ENCODE results near the gene CCDC38.

The CCDC38 gene

DNA sequence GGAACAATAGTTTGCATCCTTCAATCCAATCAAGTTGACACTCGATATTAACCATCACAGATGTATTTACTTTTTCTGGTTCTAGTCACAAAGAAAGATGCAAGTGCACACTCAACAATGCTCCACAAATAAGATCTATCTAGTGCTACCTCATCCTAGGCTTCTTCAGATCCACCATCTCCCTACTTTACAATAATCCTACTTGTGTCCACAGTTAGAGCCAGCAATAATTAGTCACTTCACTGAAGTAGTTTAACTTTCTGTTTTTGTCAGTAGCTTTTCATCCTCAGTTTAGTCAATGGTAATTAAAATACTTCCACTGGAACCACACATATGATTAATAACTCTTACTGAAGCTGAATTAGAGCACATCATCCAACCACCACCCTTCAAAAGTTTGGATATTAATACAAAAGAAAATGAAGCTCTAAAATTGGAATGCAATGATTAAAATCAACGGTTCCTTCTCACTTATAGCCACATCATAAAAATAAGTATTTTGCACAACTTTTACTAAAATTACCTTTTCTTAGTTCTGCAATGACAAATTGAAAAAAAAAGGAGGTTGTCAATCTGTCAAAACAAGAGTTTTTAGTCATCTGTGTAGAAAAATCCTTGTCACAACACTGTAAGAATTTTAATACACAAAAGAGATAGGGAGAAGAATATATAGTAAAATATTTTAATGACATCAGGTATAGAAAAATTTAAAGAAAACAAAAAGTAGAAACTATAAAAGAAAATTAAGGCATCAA lies 111.9 kb downstream of the CCDC38 start:
- DNase-seq: peak; percentile 57

DNA sequence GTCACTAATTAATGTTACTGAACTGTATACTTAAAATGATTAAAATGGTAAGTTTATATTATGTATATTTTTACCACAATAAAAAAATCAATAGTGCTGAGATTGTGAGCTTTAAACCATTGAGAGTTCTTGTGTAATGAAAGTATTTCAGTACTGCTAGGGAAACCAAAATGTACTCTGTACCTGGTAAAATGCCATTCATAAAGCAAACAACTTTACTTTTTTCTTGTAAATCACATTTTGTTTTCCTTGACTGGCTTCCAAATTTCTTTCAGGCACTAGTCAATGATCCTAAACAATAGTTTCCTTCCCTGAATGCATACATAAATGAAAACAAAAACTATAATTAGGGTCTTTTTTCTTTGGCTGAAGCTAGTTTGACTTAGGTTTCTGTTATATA lies 113.0 kb downstream of the CCDC38 start:
- DNase-seq: no peak

DNA sequence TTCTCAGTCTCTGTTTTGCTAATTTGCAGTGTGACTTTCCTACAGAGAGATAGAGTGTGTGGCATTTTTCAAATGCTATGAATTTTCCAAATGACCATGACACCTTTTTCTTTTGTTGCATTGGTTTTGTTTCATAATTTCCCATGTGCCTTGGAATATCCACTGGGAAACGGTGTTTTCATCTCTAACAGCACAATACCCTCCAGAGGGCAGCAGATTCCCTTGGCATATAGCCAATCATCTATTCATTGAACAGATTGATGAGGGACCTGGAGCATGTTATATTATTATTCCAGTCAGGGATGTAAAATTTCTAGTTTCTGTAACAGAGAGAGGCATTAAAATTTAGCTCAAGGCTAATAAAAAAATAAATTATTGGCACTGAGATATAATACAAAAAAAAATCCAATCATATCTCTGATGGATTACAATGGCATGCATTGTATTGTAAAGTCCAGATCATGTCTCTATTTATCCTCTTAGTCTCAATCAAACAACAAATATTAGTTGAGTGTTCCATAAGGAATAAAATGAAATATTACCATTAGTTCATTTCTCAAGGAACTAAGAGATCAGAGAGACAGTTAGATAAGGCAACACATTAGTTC lies 122.2 kb downstream of the CCDC38 start:
- no peak for DNase-seq

Data from activated CD4-positive, alpha-beta T cell treated with anti-CD3 and anti-CD28 coated beads, Interleukin-10, Interleukin-2, amounts not matched to agents 100 ng/mL and 50 ng/mL, durations not matched to agents 16 hours and 8 hours (primary cell).